ENCODE results near the gene PVRIG. TPM values are rescaled to one million over a fixed set of nuclear protein-coding genes. Genes with fewer than 3 reads are reported as not detected.
"Not testable (repeated sequence)": the region's sequence is repeated elsewhere in the genome, so short reads cannot be mapped to it uniquely, and the experiment has no call there.

Gene PVRIG
- total RNA-seq (0.21 TPM), polyA plus RNA-seq (0.77 TPM)

DNA sequence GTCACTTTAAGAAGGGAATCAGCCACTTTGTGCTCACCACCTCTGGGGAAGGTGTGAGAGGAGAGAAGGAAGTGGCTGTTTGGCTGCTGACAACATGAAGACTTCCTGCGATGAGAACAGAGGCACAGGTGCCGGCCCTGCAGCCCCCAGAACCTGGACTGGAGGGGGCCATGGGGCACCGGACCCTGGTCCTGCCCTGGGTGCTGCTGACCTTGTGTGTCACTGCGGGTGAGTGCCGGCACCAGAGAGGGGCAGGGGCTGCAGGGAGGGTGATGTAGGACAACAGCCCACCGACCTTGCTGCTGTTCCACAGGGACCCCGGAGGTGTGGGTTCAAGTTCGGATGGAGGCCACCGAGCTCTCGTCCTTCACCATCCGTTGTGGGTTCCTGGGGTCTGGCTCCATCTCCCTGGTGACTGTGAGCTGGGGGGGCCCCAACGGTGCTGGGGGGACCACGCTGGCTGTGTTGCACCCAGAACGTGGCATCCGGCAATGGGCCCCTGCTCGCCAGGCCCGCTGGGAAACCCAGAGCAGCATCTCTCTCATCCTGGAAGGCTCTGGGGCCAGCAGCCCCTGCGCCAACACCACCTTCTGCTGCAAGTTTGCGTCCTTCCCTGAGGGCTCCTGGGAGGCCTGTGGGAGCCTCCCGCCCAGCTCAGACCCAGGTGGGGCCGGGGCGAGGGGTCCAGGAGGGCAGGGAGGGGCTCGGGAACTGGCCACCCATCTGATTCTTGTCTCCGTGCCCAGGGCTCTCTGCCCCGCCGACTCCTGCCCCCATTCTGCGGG, at the start of gene PVRIG:
Gene PVRIG, plus strand, starts transcription at position 149 of the 785 bp plus-strand sequence. Its CDS starts 22 bp downstream, at position 171.
- H3K27ac ChIP-seq (ENCODE audit: low read depth): peak within 1 kb of the TSS; percentile 69

DNA sequence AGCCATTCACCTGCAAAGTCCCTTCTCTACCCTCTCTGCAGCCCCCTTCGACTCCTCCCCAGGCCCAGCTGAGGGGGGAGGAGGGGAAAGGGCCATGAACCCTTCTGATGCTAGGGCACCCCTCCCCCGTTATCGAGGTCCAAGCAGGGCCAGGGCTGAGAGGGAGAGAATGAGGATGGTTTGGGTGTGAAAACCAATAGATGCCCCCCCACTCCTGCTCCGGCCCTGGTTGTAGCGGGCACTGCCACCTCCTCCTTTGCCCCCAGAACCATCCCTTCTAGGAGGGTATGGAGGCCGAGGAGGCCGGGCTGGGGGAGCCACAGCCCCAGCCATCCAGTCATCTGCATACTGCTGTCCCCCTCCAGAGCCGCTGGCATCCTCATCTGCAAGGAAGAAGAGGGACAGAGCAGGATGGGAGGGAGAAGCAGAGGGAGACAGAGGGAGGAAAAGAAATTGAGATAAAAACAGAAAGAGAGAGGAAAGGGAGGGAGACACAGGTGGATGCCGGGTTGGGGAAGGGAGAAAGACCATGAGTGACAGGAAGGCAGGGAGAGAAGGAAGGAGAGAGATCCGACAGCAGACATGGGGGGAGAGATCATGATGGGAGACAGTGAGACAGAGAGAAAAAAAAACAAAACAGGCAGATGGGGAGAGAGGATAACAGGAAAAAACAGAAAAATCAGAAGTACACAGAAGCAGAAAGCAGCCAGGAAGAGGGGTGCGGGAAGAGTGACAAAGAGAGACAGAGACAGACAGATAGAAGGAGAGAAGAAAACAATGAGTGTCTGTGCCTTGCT, 49.5 kb upstream of the PVRIG start:
- WGBS: 90% methylated on average over 11 of the region's 11 CpGs
- Histone ChIP-seq H3K27ac (ENCODE audit: low read depth) (no peak overlapping the region), H3K4me1 (ENCODE audit: insufficient read depth) (no peaks in the 10 kb centered on the region), H3K4me3 (ENCODE audit: low read depth, low read length) (no peak overlapping the region), H3K36me3 (ENCODE audit: insufficient read depth) (no peaks in the 10 kb centered on the region)
- DNase-seq (ENCODE audit: extremely low spot score): no peak

More for the DNA sequence above, at the start of gene PVRIG:
- H3K4me3 ChIP-seq (ENCODE audit: low read depth, low read length): peak within 1 kb of the TSS; percentile 32
- not testable (repeated sequence) for H3K4me1 ChIP-seq (ENCODE audit: insufficient read depth); H3K36me3 ChIP-seq (ENCODE audit: insufficient read depth); DNase-seq (ENCODE audit: extremely low spot score)
- WGBS: 86% methylated on average over 25 of the region's 27 CpGs

DNA sequence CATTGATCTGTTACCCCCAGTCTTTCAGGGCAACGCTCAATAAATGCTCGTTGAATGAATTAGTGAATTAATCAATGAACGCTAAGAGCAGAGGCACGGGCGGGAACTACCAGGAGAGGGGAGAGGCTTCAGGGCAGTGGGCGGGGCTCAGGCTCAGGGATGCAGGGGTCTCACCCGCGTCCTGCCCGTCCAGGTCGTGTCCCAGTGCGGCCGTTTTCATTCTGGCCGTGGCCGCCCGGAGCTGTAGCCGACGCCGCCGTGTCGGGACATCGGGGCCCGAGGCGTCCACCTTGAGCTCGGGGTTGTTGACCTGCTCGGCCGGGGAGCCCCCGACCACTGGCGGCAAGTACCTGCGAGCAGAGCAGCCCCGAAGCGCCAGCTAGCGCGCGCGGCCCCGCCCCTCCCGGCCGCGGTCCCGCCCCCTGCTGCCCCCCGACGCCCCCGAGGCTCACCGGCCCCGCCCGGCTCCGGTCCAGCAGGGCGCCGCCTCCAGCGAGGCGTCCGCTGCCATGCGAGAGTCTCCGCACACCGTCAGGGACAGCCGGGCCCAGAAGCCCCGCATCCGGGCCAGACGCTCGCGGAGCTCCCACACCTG, 48.6 kb upstream of the PVRIG start:
- H3K4me3 ChIP-seq (ENCODE audit: low read depth, low read length): peak overlapping the region; percentile 50
- no peaks in the 10 kb centered on the region for H3K36me3 ChIP-seq (ENCODE audit: insufficient read depth)
- WGBS: 7% methylated on average over 61 of the region's 61 CpGs
- H3K4me1 ChIP-seq (ENCODE audit: insufficient read depth): no peaks in the 10 kb centered on the region
- H3K27ac ChIP-seq (ENCODE audit: low read depth): no peak overlapping the region
- DNase-seq (ENCODE audit: extremely low spot score): no peak

DNA sequence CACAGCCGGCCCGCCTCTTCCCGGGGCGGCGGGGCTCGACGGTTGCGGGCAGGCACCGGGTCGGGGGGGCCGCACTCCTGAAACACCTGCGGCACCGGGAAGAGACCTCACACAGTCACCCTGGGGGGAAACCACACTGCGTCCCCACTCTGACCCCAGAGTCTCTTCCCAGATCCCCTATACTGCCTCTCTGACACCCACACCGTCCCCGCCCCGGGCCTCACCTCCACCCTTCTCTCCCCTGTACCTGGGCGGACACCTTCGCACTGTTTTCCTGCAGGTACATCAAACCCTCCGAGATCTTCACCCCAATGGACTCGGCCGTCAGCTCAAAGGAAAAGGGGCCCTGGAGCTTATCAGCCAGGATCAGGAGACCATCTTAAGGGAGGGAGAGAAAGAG, 47.9 kb upstream of the PVRIG start:
- 33% methylated on average over 22 of the region's 22 CpGs for WGBS
- Histone ChIP-seq H3K4me1 (ENCODE audit: insufficient read depth) (no peaks in the 10 kb centered on the region), H3K36me3 (ENCODE audit: insufficient read depth) (no peaks in the 10 kb centered on the region), H3K27ac (ENCODE audit: low read depth) (no peak overlapping the region), H3K4me3 (ENCODE audit: low read depth, low read length) (peak overlapping the region; percentile 50)
- DNase-seq (ENCODE audit: extremely low spot score): no peak

DNA sequence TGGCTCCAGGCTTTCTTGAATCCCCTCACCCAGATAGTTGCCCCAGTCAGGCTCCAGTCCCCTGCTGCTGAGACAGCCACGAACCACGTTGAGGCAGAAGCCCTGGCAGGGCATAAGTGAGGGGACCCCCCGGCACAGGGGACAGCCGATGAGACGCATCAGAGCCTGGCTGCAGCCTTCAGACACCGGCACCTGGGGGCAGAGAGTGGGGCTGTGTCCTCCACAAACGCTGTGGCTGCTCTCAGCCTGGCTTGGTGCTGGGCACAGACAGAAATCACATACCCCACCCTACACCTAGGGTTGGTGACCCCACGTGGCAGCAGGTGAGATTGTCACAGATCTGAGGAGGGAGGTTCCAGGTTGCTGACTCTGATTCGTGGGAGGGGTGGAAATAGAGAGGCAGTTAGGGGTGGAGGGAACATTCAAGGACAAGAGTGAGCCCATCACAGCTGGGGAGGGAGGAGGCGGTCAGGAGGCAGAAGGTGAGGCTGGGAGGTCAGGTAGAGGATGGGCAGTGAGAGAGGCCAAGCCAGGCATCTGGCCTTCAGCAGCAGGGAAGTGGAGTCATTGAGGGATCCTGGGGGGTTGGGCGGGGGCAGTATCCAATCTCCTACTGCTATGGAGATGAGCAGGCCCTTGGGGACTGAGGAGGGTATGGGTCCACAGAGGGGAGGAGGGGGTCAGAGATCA, 45.8 kb upstream of the PVRIG start:
- WGBS: 90% methylated on average over 11 of the region's 11 CpGs
- Histone ChIP-seq H3K4me1 (ENCODE audit: insufficient read depth) (no peaks in the 10 kb centered on the region), H3K36me3 (ENCODE audit: insufficient read depth) (no peaks in the 10 kb centered on the region), H3K4me3 (ENCODE audit: low read depth, low read length) (no peak overlapping the region), H3K27ac (ENCODE audit: low read depth) (no peak overlapping the region)
- DNase-seq (ENCODE audit: extremely low spot score): no peak

DNA sequence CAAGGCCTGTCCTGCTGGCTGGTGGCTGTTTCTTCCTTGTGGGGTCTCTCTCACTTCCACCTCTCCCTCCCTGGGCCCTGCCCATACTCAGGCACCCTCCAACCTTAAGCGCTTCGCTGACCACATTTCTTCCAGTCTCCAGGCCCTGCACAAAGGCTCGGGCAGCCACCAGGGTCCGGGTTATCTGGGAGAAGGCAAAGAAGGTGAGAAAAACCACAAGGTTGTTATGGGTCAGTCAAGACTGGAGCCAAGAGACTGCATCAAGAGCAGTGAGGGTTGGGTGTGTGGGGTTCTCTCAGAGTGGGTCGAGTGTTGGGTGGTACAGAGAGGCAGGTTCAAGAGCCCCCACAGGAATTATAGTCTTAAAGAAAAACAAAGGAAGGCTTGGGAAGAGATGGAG, 45.2 kb upstream of the PVRIG start:
- H3K4me1 ChIP-seq (ENCODE audit: insufficient read depth): no peaks in the 10 kb centered on the region
- no peaks in the 10 kb centered on the region for H3K36me3 ChIP-seq (ENCODE audit: insufficient read depth)
- WGBS: 90% methylated on average over 5 of the region's 5 CpGs
- H3K4me3 ChIP-seq (ENCODE audit: low read depth, low read length): no peak overlapping the region
- no peak overlapping the region for H3K27ac ChIP-seq (ENCODE audit: low read depth)
- DNase-seq (ENCODE audit: extremely low spot score): no peak

DNA sequence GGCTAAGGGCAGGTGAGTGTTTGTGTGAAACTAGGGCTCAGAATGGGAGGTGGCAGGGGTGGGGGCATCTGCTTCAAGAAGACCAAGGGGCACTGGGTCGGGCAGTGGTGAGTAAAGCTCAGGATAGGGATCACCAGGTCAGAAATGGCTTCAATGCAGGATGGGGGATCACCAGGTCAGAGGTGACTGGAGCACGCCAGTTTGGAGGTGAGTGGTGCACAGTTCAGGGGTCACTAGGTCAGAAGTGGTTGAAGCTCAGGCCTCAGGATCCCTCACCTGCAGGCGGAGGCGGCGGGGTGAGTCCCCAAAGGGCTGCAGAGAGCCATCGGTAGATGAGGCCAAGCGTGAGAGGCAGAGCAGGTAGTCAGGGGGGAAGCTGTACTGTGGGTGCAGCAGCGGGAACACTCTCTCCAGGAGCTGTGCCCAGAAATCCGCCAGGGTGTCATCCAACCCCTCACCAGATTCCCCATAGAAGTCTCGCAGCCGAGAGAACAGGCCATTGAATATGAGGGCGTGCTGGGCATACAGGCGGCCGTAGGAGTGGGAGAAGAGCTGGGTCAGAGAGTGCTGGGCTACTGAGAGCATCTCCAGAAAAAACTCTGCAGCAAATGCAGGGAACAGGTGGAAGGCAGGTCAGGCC, 44.3 kb upstream of the PVRIG start:
- no peak for DNase-seq (ENCODE audit: extremely low spot score)
- Histone ChIP-seq H3K4me3 (ENCODE audit: low read depth, low read length) (no peak overlapping the region), H3K4me1 (ENCODE audit: insufficient read depth) (no peaks in the 10 kb centered on the region), H3K27ac (ENCODE audit: low read depth) (no peak overlapping the region), H3K36me3 (ENCODE audit: insufficient read depth) (no peaks in the 10 kb centered on the region)
- 97% methylated on average over 14 of the region's 14 CpGs for WGBS

DNA sequence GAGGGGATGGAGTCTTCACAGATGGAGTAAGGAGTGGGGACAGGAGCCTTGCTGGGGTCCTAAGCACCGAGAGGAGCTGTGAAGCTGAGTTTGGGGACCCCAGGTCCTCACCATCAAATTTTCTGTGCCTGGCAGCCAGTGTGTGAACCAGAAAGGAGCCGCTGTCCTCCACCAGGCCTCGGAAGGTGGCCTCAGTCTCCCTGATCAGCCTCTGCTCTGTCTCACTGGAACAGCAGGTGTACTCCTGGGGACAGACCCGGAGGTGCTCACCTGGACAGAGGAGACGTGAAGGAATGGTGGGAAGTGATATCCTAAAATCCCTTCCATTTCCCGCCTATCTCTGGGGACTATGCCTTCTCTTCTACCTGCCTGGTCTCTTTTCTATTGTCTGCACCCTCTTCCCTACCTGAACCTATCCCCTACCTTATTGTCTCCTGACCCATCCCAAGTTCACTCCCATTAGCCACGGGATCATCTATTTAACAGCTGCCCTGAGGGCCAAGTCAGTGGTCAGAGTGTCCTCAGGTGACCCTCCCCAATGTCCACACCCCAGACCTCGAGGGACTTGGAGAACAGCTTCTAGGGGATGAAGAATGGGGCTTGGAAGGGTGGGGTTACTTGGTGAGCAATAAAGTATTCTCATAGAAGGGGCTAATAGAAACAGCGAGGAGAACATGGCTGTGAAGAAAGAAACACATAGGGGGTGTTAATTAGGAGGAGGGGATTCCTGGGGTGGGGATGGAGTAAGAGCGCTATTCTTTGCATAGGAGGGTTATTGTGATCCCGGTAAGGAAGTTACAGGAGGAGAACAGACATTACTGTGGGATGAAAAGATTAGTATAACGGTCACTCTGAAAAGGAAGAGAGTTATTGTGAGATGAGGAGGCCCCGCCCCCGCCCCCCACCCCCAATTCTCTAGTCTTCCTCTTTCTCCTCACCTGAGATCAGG, 43.4 kb upstream of the PVRIG start:
- DNase-seq (ENCODE audit: extremely low spot score): no peak
- Histone ChIP-seq H3K4me1 (ENCODE audit: insufficient read depth) (no peaks in the 10 kb centered on the region), H3K27ac (ENCODE audit: low read depth) (no peak overlapping the region), H3K36me3 (ENCODE audit: insufficient read depth) (no peaks in the 10 kb centered on the region), H3K4me3 (ENCODE audit: low read depth, low read length) (no peak overlapping the region)
- 53% methylated on average over 14 of the region's 14 CpGs for WGBS

DNA sequence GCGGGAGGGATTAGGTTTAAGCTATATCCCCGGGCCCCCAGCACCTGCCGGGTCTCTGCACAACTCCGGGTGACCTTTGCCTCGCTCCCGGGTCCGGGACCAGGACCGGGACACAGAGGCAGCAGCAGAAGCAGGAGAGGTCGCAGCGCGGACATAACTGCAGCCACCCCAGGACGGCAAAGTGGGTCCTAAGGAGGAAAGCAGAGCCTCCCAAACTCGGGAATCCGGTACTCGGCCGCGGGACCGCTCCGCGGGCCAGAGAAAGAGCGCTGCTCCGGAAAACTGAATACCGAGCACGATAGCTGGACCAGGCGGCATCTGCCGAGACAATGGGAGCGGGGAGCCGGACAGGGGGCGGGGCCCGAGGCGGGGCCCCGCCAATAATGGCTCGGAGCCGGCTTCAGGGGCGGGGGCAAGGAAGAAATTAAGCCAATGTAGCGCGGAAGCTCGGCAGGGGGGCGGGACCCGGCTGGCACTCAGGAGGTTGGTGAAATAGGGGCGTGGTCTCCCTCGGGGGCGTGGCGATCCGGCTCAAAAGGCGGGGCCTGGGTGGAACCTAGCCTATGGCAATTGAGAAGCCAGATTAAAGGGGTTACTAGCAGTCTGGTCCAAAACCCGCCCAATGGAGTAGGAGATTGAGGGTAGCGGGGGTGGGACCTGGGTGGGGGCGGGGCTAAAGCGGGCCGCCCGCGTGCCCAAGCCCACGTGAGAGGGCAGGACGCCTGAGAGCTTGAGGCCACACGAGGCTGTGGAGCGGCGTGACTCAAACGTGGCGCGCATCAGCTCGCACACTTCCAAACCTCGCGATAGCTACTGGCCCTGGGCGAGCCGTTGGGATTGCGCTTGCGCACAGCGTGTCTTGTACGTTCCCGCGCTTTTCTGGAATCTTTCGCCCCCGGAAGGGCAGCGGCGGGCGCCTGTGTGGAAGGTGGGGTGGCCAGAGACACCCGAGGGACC, 42.4 kb upstream of the PVRIG start, which contains the start of the genes GPC2 and STAG3:
Gene GPC2, minus strand, starts transcription at position 337 of the 957 bp plus-strand sequence. Its CDS starts 182 bp downstream, at position 155.
Gene STAG3, plus strand, starts transcription at position 874 of the 957 bp plus-strand sequence. CDS start 2,639 bp downstream, outside the sequence.
- peak; percentile 90 for DNase-seq (ENCODE audit: extremely low spot score)
- H3K4me3 ChIP-seq (ENCODE audit: low read depth, low read length): peak within 1 kb of the TSS; percentile 15

DNA sequence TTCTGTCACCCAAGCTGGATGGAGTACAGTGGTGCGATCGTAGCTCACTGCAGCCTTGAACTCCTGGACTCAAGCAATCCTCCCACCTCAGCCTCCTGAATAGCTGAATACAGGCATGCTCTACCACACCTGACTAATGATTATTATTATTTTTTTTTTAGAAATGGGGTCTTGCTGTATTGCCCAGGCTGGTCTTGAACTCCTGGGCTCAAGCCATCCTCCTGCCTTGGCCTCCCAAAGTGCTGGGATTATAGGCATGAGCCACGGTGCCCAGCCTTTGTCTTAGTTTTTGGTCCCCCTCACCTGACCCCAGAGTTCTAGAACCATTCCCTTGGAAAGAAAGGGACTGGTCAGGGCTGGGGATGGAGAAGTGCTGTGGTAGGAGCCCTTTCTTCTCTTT, 39.7 kb upstream of the PVRIG start:
- not testable (repeated sequence) for H3K27ac ChIP-seq (ENCODE audit: low read depth); H3K36me3 ChIP-seq (ENCODE audit: insufficient read depth); H3K4me3 ChIP-seq (ENCODE audit: low read depth, low read length); DNase-seq (ENCODE audit: extremely low spot score); H3K4me1 ChIP-seq (ENCODE audit: insufficient read depth)
- 95% methylated on average over 3 of the region's 3 CpGs for WGBS

More for the DNA sequence above, 42.4 kb upstream of the PVRIG start, which contains the start of the genes GPC2 and STAG3:
- no peaks in the 10 kb centered on the region for H3K4me1 ChIP-seq (ENCODE audit: insufficient read depth)
- WGBS: 2% methylated on average over 78 of the region's 78 CpGs
- no peak within 1 kb of the TSS for H3K27ac ChIP-seq (ENCODE audit: low read depth)
- H3K36me3 ChIP-seq (ENCODE audit: insufficient read depth): no peaks in the 10 kb centered on the region

DNA sequence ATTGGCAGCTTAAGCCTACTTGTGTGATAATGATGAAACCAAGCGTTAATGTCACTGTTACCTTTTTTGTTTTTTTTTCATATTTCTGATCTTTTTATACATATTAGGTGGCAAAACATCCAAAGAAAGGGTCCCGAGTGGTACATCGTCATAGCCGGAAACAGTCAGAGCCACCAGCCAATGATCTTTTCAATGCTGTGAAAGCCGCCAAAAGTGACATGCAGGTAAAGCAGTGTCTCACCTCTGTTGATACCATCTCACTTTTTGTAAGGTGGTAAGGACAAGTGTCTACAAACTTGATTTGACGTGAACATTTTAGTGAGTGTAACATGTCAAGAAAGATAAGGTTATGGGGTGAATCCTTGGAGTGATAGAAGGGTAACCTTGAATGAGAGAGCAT, 37.1 kb upstream of the PVRIG start:
- H3K4me1 ChIP-seq (ENCODE audit: insufficient read depth); H3K27ac ChIP-seq (ENCODE audit: low read depth); H3K4me3 ChIP-seq (ENCODE audit: low read depth, low read length); H3K36me3 ChIP-seq (ENCODE audit: insufficient read depth); DNase-seq (ENCODE audit: extremely low spot score): not testable (repeated sequence)
- WGBS: 81% methylated on average over 6 of the region's 6 CpGs
